SK-N-SH treated with all-trans-retinoic acid at 6 μM for 48 hours (cell line): ENCODE measurements around the gene TTK.

Source experiments
- BACH2 ChIP-seq: fragments of 250-450 bp; sonication (Bioruptor Pico); IDR thresholded peaks from 2 replicates; pipeline ENCODE4 v1.9.0; 2021; ENCODE audit warnings: mild to moderate bottlenecking, borderline replicate concordance
- CREB5 ChIP-seq: fragments of 250-450 bp; sonication (Bioruptor Pico); IDR thresholded peaks from 2 replicates; pipeline ENCODE4 v1.5.1; 2020; ENCODE audit warnings: low read depth, mild to moderate bottlenecking, moderate library complexity

GRCh38 chr6:79969784-79970183 is 34.7 kb upstream of the TTK start:
- TF ChIP-seq CREB5 (CRISPR knock-in tag) (no peak), BACH2 (CRISPR knock-in tag) (no peak)
